Embryonic facial prominence (tissue), 1 donor: Measurements from ENCODE around the gene EVL.

Experiments used
- DNase-seq: peaks from one replicate; pipeline ENCODE4 v3.0.0-alpha.2; 2016; ENCODE audit errors: extremely low spot score

The EVL gene

DNA sequence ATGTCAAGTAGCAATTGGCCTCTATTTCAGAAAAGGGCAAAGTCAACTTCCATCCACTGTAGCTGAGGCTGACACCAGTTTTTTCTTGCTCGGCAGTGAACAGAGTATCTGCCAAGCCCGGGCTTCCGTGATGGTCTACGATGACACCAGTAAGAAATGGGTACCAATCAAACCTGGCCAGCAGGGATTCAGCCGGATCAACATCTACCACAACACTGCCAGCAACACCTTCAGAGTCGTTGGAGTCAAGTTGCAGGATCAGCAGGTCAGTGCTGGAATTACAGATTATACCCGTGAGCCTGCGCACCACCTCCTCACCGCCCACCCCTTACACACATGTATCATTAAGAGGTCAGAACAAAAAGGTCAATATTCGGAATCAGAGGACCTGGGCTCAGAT is 19.4 kb downstream of the EVL start:
- DNase-seq, result no peak

DNA sequence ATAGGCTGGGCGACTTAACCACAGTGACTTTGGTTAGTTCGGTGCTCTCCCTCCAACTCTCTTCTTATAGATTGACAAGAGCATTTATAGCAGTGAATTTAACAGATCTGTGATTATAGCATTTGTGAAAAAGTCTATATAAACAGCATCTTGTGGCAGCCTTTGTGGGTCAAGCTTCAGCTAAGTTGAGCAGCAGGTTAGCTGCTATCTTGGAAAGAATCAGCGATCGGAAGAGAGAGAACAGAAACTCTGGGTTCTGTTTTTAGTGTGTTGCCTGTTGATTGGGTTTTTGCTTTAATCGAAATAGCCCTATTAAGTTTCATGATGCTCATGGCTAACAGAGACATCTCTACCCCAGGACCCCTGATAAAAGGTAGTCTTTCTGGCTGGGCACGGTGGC is 20.2 kb downstream of the EVL start:
- DNase-seq, result no peak

- DNase-seq, result no peak
Measured at GRCh38 chr14:100086361-100086760, 21.1 kb downstream of the EVL start.

- DNase-seq, result no peak
Measured at GRCh38 chr14:100088226-100088625, 23.0 kb downstream of the EVL start.

- no peak for DNase-seq
Measured at GRCh38 chr14:100091386-100091785, 26.2 kb downstream of the EVL start.

DNA sequence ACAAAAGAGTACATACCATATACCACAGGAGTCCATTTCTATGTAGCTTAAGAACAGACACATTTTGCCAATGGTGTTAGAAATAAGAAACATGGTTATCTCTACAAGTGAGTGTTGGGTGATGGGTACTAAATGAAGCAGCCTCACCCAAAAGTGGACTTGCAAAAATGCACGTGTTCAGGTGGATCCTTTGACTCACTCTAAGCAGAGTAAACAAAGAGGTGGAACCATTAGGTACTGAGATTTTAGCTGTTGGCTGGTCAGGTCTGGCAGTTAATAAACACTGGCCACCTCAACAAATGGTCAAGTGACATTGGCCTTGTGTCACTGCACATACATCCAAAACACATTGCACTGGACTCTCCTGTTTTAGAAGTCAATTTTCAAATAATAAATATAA is 27.6 kb downstream of the EVL start:
- DNase-seq, result no peak

GRCh38 chr14:100093319-100093718 is 28.1 kb downstream of the EVL start:
- DNase-seq, result no peak

- DNase-seq, result no peak
Measured at GRCh38 chr14:100096656-100097055, 31.4 kb downstream of the EVL start.

DNA sequence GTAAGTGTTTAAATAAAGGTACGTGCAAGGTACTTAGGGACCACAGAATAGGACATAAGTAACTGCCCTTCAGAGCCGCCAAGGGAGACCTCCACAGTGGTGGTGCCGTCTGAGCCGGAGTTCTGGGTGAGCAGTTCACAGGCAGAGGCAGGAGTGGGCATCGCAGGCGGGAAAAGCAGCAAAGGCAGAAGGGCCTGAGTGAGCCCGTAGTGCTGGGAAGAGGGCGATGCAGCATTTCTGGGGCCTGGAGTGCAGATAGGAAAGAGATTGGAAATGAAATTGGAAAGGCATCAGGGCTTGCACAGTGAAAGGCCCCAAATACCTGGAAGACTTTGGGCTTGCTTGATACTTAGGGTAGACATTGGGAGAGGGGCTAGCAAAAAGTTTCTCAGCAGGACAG is 32.9 kb downstream of the EVL start:
- DNase-seq, result no peak

- no peak for DNase-seq
Measured at GRCh38 chr14:100100032-100100703, 34.9 kb downstream of the EVL start.

GRCh38 chr14:100102156-100102785 is 37.0 kb downstream of the EVL start:
- DNase-seq, result no peak

DNA sequence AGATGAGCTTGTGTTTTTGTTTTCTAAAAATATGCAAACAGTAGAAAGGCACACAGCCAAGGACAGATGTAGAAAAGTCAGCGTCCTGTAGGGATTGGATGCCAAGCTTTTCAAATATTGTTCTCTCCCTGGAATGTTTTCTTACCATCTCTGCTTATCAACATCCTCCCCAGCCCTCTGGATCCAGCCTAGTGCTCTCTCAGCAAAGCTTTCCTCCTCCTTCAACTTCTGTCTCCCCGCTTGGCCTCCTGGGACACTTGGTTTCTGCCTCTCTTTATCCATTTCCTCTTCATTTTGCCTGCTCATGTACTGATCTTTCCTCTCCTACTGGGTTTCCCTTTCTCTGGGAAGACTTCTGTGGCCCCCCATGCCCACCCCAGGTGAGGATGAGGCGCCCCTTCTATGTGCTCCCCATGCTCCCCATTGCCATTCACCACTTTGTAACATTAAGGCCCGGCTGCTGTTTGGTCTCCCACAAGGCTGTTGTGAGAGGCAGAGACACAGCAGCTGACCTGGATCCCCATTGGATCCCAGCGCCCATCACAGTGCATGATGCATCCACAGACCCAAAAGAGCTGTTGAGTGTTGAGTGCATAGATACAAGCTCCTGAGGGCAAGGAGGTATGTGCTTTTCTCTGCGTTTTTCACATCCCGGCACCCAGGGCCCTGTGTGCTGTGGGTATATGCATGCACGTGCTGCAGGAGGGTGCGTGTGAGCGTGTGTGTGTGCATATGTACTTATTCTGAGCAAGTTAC is 38.2 kb downstream of the EVL start:
- no peak for DNase-seq

DNA sequence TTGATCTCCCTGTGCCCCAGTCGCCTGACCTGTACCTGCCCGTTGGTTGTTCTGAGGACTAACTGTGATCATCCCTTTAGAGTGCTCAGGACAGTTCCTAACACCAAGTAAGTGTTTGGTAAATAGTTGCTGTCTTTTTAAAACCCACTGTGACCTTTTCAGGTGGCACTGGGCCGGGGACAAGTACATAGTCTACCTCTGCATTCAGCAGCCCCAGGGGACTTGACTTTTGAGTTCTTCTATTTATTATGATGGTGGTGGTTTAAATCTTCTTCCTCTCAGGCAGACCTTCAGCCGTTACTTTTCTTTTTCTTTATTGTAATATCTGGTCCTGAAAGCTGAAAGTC is 38.8 kb downstream of the EVL start:
- no peak for DNase-seq

GRCh38 chr14:100104523-100105300 is 39.5 kb downstream of the EVL start:
- no peak for DNase-seq

- DNase-seq, result no peak
Measured at GRCh38 chr14:100105357-100106169, 40.3 kb downstream of the EVL start.

DNA sequence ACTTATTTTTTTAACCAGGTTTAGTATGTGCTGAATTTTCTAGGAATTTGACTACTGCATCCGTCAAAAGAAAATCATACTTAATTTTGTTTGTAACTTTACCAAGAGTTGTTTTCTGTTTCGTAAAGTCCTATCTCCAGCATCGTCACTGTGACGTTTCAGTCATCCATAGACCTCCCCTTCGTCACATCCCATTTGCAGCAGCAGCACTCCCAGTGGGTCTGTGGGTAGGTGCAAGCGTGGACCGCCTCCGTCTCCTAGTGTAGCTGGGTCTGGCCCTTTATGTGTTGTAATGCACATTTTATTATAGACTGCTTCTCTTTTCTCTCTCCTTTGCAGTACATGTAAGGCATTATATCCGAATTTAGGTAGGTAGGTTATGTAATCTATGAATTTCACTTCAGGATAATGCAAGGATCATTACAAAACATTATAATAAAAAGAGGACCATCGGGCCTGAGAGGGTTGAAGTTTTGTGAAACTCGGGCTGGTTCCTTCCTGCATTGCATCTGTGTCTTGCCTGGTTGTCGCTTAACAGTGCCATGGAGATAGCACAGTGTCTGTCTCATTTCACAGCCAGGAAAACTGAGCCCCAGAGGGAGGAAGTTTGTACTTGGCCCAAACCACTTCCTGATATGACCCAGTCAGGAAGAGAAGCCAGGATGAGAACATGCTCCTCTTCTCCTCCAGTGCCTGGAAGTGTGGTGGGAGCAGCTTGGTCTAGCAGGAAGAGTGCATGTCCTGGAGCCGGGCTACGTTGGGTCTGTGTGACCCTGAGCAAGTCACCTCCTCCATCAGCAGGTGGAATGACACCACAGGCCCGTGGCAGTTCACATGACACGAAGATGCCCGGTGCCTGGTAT is 41.3 kb downstream of the EVL start:
- DNase-seq, result no peak

DNA sequence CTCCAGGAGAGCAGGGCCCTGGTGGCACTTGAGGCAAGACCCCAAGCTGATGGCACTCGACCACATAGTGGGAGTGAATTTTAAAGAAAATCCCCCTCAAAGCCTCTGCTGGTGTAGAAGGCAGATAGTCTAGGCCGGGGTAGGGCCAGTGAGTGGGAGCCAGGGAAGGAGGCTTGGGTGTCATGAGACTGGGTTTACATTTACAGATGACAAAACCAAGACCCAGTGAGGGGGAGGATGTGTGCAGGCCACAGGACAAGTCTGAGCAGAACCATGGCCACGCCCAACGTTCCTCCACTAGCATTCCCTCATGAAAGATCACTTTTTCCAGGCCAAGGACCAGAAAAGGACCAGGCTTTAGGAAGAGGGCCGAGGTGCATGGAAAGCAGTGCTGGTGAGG is 42.0 kb downstream of the EVL start:
- no peak for DNase-seq

- DNase-seq, result peak; percentile 26
Measured at GRCh38 chr14:100108042-100108825, 43.0 kb downstream of the EVL start.

DNA sequence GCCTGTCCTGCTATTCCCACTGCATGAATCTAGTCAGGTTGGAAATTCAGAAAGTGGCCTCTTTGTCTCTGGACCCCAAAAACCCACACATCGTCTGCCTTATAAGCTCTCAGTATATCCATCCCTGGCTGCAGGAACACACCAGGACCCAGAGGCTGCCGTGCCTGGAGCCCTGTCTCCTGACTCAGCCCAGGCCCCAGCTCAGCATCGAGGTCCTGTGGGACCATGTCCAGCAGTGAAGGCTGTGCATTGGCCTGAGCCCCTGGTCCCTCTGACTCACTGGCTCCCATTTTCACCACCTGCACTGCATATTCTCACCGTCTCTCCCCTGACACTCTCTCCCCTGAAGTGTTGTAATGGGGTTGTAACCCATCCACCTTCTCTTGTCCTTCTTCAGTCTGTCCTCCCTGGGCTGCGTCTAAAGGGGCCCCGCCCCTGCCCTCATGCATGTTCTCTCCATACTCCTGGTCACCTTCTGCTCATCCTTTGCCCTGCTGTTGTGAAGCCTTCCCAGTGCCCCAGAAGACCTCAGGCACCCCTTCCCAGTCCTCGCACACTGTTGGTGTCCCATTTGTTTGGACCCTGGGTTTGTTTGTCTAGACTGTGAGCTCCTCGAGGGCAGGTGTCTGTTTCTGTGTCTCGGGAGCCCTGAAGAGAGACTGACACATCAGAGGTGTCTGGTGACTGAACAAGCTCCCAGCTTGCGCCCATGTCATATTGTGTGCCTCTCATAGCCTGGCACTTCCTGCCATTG is 43.8 kb downstream of the EVL start:
- DNase-seq, result no peak
